Spleen (tissue), 7 donors: Measurements from ENCODE around the gene LCN10.
"Not testable (repeated sequence)": the region's sequence is repeated elsewhere in the genome, so short reads cannot be mapped to it uniquely, and the experiment has no call there.

ENCODE experiments used
- POLR2AphosphoS5 ChIP-seq, 3 donors: sonication (generic); formaldehyde crosslinking; IDR thresholded peaks; one replicate each; pipeline ENCODE4 v1.5.1; 2017; ENCODE audit warnings: antibody characterized with exemption in 3 of 3
- TF ChIP-seq, protein P1 (sequence below), 11 experiments: fragments of 200-600 bp in 7 of 11; fragments of 450-650 bp in 4 of 11; sonication (generic) in 4 of 11; IDR thresholded peaks in 8 of 11; conservative IDR thresholded peaks in 3 of 11; 1 replicate in 7 of 11; 2 replicates in 4 of 11; pipeline versions ENCODE4 v1.4.0 to v1.8.0; 2016 to 2021; ENCODE audit warnings: antibody characterized with exemption in 11 of 11, inconsistent platforms in 4 of 11, mild to moderate bottlenecking in 1 of 11
- donor health status: DM: no; HTN: no; CAD: no; lungs with moderate emphysema.
- donor health status: DM: no; HTN: no; CAD: no.
- donor health status: DM: no; HTN: no; CAD: no.

DNA sequence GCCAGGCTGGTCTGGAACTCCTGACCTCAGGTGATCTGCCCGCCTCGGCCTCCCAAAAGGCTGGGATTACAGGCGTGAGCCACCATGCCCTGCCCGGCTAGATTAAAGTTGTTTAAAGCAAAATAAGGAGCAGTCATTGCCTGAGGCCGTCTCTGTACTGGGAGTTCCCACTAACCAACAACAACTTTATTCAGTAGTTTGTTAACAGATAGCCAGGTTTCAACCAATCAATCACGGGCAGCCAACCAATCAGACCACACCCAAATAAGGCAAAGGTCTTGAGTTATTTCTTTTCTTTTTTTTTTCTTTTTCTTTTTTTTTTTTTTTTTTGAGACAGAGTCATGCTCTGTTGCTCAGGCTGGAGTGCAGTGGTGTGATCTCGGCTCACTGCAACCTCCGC, 38.0 kb downstream of the LCN10 start:
- not testable (repeated sequence) for TF ChIP-seq POLR2AphosphoS5 (IDR thresholded peaks at IDR 0.05)
- TF ChIP-seq, protein P1, sequence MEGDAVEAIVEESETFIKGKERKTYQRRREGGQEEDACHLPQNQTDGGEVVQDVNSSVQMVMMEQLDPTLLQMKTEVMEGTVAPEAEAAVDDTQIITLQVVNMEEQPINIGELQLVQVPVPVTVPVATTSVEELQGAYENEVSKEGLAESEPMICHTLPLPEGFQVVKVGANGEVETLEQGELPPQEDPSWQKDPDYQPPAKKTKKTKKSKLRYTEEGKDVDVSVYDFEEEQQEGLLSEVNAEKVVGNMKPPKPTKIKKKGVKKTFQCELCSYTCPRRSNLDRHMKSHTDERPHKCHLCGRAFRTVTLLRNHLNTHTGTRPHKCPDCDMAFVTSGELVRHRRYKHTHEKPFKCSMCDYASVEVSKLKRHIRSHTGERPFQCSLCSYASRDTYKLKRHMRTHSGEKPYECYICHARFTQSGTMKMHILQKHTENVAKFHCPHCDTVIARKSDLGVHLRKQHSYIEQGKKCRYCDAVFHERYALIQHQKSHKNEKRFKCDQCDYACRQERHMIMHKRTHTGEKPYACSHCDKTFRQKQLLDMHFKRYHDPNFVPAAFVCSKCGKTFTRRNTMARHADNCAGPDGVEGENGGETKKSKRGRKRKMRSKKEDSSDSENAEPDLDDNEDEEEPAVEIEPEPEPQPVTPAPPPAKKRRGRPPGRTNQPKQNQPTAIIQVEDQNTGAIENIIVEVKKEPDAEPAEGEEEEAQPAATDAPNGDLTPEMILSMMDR (IDR thresholded peaks at IDR 0.05 in 8 of 11, conservative IDR thresholded peaks at IDR 0.05 in 3 of 11): not testable (repeated sequence)
